ENCODE data around the gene C1orf105. TPM values are rescaled to one million over a fixed set of nuclear protein-coding genes. Genes with fewer than 3 reads are reported as not detected.
A peak's percentile ranks its signal among the peaks of the same experiment; 100 is the strongest.

C1orf105 gene
- total RNA-seq, 3 donors from 2014 or later: not detected

- DNase-seq: no peak
- intact Hi-C loops (cut with DNase I, micrococcal nuclease): no loop called here
- ATAC-seq: no peak
- Histone ChIP-seq H3K36me3 (ENCODE audit: low read depth) (no peaks in the 10 kb centered on the region), H3K9me3 (no peaks in the 10 kb centered on the region), H3K4me1 (ENCODE audit: low read depth) (no peaks in the 10 kb centered on the region), H3K4me3 (no peak overlapping the region)
- no peak for TF ChIP-seq CTCF (IDR thresholded peaks at IDR 0.05)
Observed at GRCh38 chr1:172496678-172497077, 76.2 kb downstream of the C1orf105 start.

GRCh38 chr1:172497230-172497629 lies 76.7 kb downstream of the C1orf105 start:
- Histone ChIP-seq H3K4me3 (no peak overlapping the region), H3K36me3 (ENCODE audit: low read depth) (no peaks in the 10 kb centered on the region), H3K9me3 (no peaks in the 10 kb centered on the region), H3K4me1 (ENCODE audit: low read depth) (no peaks in the 10 kb centered on the region)
- ATAC-seq (no peak), DNase-seq (no peak)
- intact Hi-C loops (cut with DNase I, micrococcal nuclease): no loop called here
- no peak for TF ChIP-seq CTCF (IDR thresholded peaks at IDR 0.05)

- DNase-seq (no peak), ATAC-seq (no peak)
- intact Hi-C loops (cut with DNase I, micrococcal nuclease): no loop called here
- Histone ChIP-seq H3K36me3 (ENCODE audit: low read depth) (no peaks in the 10 kb centered on the region), H3K4me1 (ENCODE audit: low read depth) (no peaks in the 10 kb centered on the region), H3K9me3 (no peaks in the 10 kb centered on the region), H3K4me3 (no peak overlapping the region)
- TF ChIP-seq CTCF (IDR thresholded peaks at IDR 0.05): no peak
Observed at GRCh38 chr1:172498857-172499256, 78.4 kb downstream of the C1orf105 start.

GRCh38 chr1:172499636-172500141 lies 79.2 kb downstream of the C1orf105 start:
- DNase-seq (peak in 1 of 3 donors; percentile 6), ATAC-seq (peak; percentile 81)

GRCh38 chr1:172500207-172500606 lies 79.7 kb downstream of the C1orf105 start:
- intact Hi-C loops (cut with DNase I, micrococcal nuclease): no loop called here
- Histone ChIP-seq H3K36me3 (ENCODE audit: low read depth) (no peaks in the 10 kb centered on the region), H3K4me3 (no peak overlapping the region), H3K9me3 (no peaks in the 10 kb centered on the region), H3K4me1 (ENCODE audit: low read depth) (no peaks in the 10 kb centered on the region)
- TF ChIP-seq CTCF (IDR thresholded peaks at IDR 0.05): no peak
- DNase-seq: no peak
- no peak for ATAC-seq

More at GRCh38 chr1:172499636-172500141, 79.2 kb downstream of the C1orf105 start:
- H3K9me3 ChIP-seq: no peaks in the 10 kb centered on the region
- intact Hi-C loops (cut with DNase I, micrococcal nuclease): no loop called here
- TF ChIP-seq CTCF (IDR thresholded peaks at IDR 0.05): no peak
- H3K4me3 ChIP-seq: no peak overlapping the region
- H3K36me3 ChIP-seq (ENCODE audit: low read depth): no peaks in the 10 kb centered on the region
- H3K4me1 ChIP-seq (ENCODE audit: low read depth): no peaks in the 10 kb centered on the region

- H3K9me3 ChIP-seq: no peaks in the 10 kb centered on the region
- intact Hi-C loops (cut with DNase I, micrococcal nuclease): no loop called here
- DNase-seq: no peak
- H3K4me1 ChIP-seq (ENCODE audit: low read depth): no peaks in the 10 kb centered on the region
- no peak overlapping the region for H3K4me3 ChIP-seq
- H3K36me3 ChIP-seq (ENCODE audit: low read depth): no peaks in the 10 kb centered on the region
- no peak for TF ChIP-seq CTCF (IDR thresholded peaks at IDR 0.05)
- ATAC-seq: no peak
Observed at GRCh38 chr1:172507741-172508140, 87.3 kb downstream of the C1orf105 start.
